Endothelial cell (in vitro differentiated cells): ENCODE data around the gene KHDC4. TPM values are rescaled to one million over a fixed set of nuclear protein-coding genes. Genes with fewer than 3 reads are reported as not detected.
"Not testable (repeated sequence)": the region's sequence is repeated elsewhere in the genome, so short reads cannot be mapped to it uniquely, and the experiment has no call there.

Experiments used
- DNase-seq: peaks from one replicate; pipeline ENCODE4 v3.0.0; 2021; ENCODE audit warnings: low spot score
- H3K27ac Mint-ChIP-seq: one replicate; pipeline ENCODE4 v1.8.0; 2021; ENCODE audit warnings: mixed read lengths, inconsistent platforms; ENCODE audit not compliant: unreplicated experiment
- H3K27me3 Mint-ChIP-seq: one replicate; pipeline ENCODE4 v1.8.0; 2021; ENCODE audit warnings: mild to moderate bottlenecking, moderate library complexity, mixed read lengths, inconsistent platforms; ENCODE audit not compliant: unreplicated experiment
- H3K36me3 Mint-ChIP-seq: one replicate; pipeline ENCODE4 v1.8.0; 2021; ENCODE audit warnings: mild to moderate bottlenecking, low read depth, mixed read lengths, inconsistent platforms; ENCODE audit not compliant: unreplicated experiment
- H3K4me1 Mint-ChIP-seq: one replicate; pipeline ENCODE4 v1.8.0; 2021; ENCODE audit warnings: mild to moderate bottlenecking, mixed read lengths, inconsistent platforms; ENCODE audit not compliant: unreplicated experiment
- H3K4me3 Mint-ChIP-seq: one replicate; pipeline ENCODE4 v1.8.0; 2021; ENCODE audit warnings: mild to moderate bottlenecking, mixed read lengths, inconsistent platforms; ENCODE audit not compliant: unreplicated experiment
- H3K9me3 Mint-ChIP-seq: one replicate; pipeline ENCODE4 v1.8.0; 2021; ENCODE audit warnings: mixed read lengths, inconsistent platforms; ENCODE audit not compliant: unreplicated experiment
- total RNA-seq: library from RNA; stranded (reverse); fragmentation: NEBNext Ultra II Directional; extraction: Animal tissue kit (Norgen Biotek cat#: 25700); gene quantifications from one replicate; pipeline ENCODE4 v1.2.1, GENCODE V29; 2021; ENCODE audit not compliant: unreplicated experiment
- TF ChIP-seq, protein P1 (sequence below): fragments of 200-600 bp; sonication (generic); IDR thresholded peaks from one replicate; pipeline ENCODE4 v1.5.0; 2021; ENCODE audit warnings: antibody characterized with exemption; ENCODE audit not compliant: unreplicated experiment

The KHDC4 gene
- total RNA-seq, 1 donor from 2014 or later, result 42.6 TPM

DNA sequence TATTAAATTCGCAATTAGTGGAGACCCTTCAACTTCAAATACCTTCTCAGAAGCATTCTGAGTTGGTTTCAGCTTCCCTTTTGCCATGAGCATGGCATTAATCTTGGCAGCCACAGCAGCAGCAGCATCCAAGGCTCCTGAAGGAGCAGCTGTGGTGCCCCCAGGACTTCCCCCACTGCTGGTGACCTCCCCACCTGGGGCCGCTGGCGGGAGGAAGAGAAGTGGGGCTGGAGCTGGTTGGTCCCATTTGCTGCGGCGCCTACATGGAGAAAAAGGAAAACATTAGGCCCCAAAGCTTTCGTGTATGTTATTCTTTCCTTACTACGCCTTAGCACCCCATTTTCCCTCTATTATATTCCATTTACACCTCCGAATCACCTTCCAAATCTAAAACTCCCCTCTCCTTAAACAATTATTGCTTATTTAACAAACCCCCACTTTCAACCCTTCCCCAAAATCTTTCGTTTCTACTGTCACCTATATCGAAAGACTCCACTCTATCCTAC lies 569 bp downstream of the KHDC4 start:
- Mint-ChIP-seq H3K4me3 (no peak overlapping the region), H3K27ac (no peak overlapping the region), H3K4me1 (peaks cover 29% of the 10 kb centered on the region), H3K27me3 (no peaks in the 10 kb centered on the region), H3K36me3 (peaks cover 19% of the 10 kb centered on the region), H3K9me3 (no peaks in the 10 kb centered on the region)
- no peak for DNase-seq
- TF ChIP-seq, protein P1, sequence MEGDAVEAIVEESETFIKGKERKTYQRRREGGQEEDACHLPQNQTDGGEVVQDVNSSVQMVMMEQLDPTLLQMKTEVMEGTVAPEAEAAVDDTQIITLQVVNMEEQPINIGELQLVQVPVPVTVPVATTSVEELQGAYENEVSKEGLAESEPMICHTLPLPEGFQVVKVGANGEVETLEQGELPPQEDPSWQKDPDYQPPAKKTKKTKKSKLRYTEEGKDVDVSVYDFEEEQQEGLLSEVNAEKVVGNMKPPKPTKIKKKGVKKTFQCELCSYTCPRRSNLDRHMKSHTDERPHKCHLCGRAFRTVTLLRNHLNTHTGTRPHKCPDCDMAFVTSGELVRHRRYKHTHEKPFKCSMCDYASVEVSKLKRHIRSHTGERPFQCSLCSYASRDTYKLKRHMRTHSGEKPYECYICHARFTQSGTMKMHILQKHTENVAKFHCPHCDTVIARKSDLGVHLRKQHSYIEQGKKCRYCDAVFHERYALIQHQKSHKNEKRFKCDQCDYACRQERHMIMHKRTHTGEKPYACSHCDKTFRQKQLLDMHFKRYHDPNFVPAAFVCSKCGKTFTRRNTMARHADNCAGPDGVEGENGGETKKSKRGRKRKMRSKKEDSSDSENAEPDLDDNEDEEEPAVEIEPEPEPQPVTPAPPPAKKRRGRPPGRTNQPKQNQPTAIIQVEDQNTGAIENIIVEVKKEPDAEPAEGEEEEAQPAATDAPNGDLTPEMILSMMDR, result no peak

DNA sequence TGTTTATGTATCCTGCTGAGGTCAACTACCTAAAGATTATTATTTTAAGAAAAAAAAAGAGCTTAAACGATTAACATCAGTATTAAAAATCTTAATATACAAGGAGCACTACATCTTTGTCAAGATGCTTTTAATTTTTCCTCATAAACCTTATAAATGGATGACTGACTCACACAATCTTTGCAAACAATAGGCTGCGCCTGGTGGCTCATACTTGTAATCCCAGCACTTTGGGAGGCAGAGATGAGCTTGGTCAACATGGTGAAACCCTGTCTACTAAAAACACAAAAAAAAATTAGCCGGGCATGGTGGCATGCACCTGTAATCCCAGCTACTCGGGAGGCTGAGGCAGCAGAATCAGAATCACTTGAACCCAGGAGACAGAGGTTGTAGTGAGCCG lies 1.7 kb downstream of the KHDC4 start:
- H3K36me3 Mint-ChIP-seq, result peaks cover 19% of the 10 kb centered on the region
- H3K9me3 Mint-ChIP-seq, result no peaks in the 10 kb centered on the region
- H3K4me3 Mint-ChIP-seq, result no peak overlapping the region
- TF ChIP-seq, protein P1, result no peak
- H3K27me3 Mint-ChIP-seq, result no peaks in the 10 kb centered on the region
- no peak overlapping the region for H3K27ac Mint-ChIP-seq
- H3K4me1 Mint-ChIP-seq, result peaks cover 20% of the 10 kb centered on the region
- no peak for DNase-seq

DNA sequence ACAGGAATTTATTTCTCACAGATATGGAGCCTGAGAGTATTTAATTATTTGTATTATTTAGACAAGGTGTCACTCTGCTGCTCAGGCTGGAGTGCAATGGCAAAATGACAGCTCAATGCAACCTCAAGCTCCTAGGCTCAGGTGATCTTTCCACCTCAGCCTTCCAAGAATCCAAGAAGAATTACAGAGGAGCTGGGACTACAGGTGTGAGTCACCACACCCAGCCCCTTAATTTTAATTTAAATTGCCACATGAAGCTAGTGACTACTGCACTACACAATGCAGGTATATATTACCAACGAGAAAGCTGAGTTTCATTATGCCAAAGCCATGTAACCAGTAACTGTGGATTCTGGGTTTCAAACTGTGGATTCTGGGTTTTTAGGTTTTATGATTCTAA lies 2.1 kb downstream of the KHDC4 start:
- Mint-ChIP-seq H3K9me3 (no peaks in the 10 kb centered on the region), H3K27me3 (no peaks in the 10 kb centered on the region), H3K36me3 (peaks cover 23% of the 10 kb centered on the region), H3K27ac (no peak overlapping the region), H3K4me3 (peak overlapping the region; percentile 51), H3K4me1 (peaks cover 20% of the 10 kb centered on the region)
- DNase-seq, result no peak
- TF ChIP-seq, protein P1, result no peak

DNA sequence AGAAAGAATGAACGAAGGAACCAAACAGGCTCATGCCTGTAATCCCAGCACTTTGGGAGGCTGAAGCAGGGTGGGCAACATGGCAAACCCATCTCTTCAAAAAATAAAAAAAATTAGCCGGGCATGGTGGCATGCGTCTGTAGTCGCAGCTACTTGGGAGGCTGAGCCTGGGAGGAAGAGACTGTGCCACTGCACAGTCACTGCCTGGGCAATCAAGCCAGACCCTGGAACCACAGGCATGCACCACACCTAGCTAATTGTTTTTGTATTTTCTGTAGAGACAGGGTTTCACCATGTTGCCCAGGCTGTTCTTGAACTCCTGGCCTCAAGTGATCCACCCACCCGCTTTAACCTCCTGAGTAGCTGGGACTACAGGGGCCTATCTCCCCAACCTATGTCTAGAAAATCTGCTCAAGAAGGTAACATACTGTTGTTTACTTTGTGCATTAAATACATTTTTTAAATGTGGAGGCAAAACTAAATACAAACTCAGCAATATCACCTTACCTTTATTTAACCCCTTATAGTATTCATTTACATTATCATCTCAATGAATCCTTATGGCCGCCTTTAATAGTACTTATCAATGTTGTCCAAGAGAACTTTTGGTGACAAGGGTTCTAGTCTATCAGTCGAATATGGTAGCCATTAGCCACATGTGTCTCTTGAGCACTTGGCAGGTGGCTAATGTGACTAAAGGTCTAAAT lies 2.7 kb downstream of the KHDC4 start:
- H3K27ac Mint-ChIP-seq, result no peak overlapping the region
- H3K9me3 Mint-ChIP-seq, result no peaks in the 10 kb centered on the region
- H3K4me3 Mint-ChIP-seq, result peak overlapping the region; percentile 51
- H3K36me3 Mint-ChIP-seq, result peaks cover 28% of the 10 kb centered on the region
- DNase-seq, result no peak
- no peaks in the 10 kb centered on the region for H3K27me3 Mint-ChIP-seq
- TF ChIP-seq, protein P1, result no peak
- H3K4me1 Mint-ChIP-seq, result peaks cover 20% of the 10 kb centered on the region

DNA sequence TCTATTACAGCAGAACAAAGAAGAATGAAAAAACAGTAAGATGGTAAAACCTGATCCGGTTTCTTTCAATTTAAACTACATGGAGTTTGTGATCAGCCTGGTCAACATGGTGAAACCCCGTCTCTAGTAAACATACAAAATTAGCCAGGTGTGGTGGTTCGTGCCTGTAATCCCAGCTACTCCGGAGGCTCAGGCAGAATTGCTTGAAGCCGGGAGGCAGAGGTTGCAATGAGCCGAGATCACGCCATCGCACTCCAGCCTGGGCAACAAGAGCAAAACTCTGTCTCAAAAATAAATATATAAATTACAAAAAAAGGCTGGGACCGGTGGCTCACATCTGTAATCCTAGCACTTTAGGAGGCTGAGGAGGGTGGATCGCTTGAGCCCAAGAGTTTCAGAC lies 3.5 kb downstream of the KHDC4 start:
- not testable (repeated sequence) for H3K27me3 Mint-ChIP-seq, H3K4me3 Mint-ChIP-seq, H3K9me3 Mint-ChIP-seq, DNase-seq, H3K27ac Mint-ChIP-seq
- Mint-ChIP-seq H3K4me1 (peaks cover 20% of the 10 kb centered on the region), H3K36me3 (peaks cover 34% of the 10 kb centered on the region)
